Middle frontal gyrus (tissue), 1 donor: Measurements from ENCODE around the gene NCL.
A peak's percentile ranks its signal among the peaks of the same experiment; 100 is the strongest.
"Not testable (repeated sequence)": the region's sequence is repeated elsewhere in the genome, so short reads cannot be mapped to it uniquely, and the experiment has no call there.

Source experiments
- DNase-seq: peaks from one replicate; pipeline ENCODE4 v3.0.0-alpha.2; 2015; ENCODE audit warnings: low spot score; ENCODE audit errors: extremely low spot score

NCL gene

GRCh38 chr2:231431606-231432005 lies 32.7 kb downstream of the NCL start:
- DNase-seq, result no peak

- not testable (repeated sequence) for DNase-seq
These were observed 33.8 kb downstream of the NCL start for GRCh38 chr2:231430437-231430836.

- no peak for DNase-seq
These were observed 34.4 kb downstream of the NCL start for GRCh38 chr2:231429901-231430300.

- no peak for DNase-seq
These were observed 35.1 kb downstream of the NCL start for GRCh38 chr2:231429152-231429551.

- DNase-seq, result no peak
These were observed 37.2 kb downstream of the NCL start for GRCh38 chr2:231427116-231427515.

GRCh38 chr2:231425811-231426703 lies 38.2 kb downstream of the NCL start:
- no peak for DNase-seq

GRCh38 chr2:231425291-231425810 lies 38.9 kb downstream of the NCL start:
- DNase-seq, result no peak

- DNase-seq, result no peak
These were observed 41.1 kb downstream of the NCL start for GRCh38 chr2:231423176-231423575.

- no peak for DNase-seq
These were observed 42.2 kb downstream of the NCL start for GRCh38 chr2:231422056-231422455.

- DNase-seq, result no peak
These were observed 43.2 kb downstream of the NCL start for GRCh38 chr2:231421051-231421580.

- DNase-seq, result no peak
These were observed 45.3 kb downstream of the NCL start for GRCh38 chr2:231418820-231419640.

GRCh38 chr2:231415029-231415428 lies 49.3 kb downstream of the NCL start:
- DNase-seq, result no peak

GRCh38 chr2:231413921-231414476 lies 50.3 kb downstream of the NCL start:
- no peak for DNase-seq

GRCh38 chr2:231413456-231413855 lies 50.8 kb downstream of the NCL start:
- DNase-seq, result no peak

- DNase-seq, result no peak
These were observed 51.7 kb downstream of the NCL start for GRCh38 chr2:231412618-231412963.

- DNase-seq, result peak; percentile 52
These were observed 52.3 kb downstream of the NCL start for GRCh38 chr2:231411831-231412617.

GRCh38 chr2:231411237-231411636 lies 53.0 kb downstream of the NCL start:
- no peak for DNase-seq

- DNase-seq, result no peak
These were observed 53.8 kb downstream of the NCL start for GRCh38 chr2:231410293-231411004.

GRCh38 chr2:231409776-231410175 lies 54.5 kb downstream of the NCL start:
- no peak for DNase-seq

- not testable (repeated sequence) for DNase-seq
These were observed 56.0 kb downstream of the NCL start for GRCh38 chr2:231408304-231408703.
